ENCODE results near the gene SMYD3. TPM values are rescaled to one million over a fixed set of nuclear protein-coding genes. Genes with fewer than 3 reads are reported as not detected.

Gene SMYD3
- total RNA-seq, 1 donor from 2014 or later: 80.8 TPM

GRCh38 chr1:245803666-245804037 is 703.4 kb downstream of the SMYD3 start:
- Histone ChIP-seq H3K4me2 (ENCODE audit: low read length) (no peak overlapping the region), H3K9me3 (ENCODE audit: insufficient read depth, low read depth, low read length) (no peaks in the 10 kb centered on the region), H3K79me2 (ENCODE audit: insufficient read depth, low read length) (no peaks in the 10 kb centered on the region), H2AFZ (ENCODE audit: low read depth, low read length) (no peak overlapping the region), H3K36me3 (ENCODE audit: insufficient read depth, low read length) (no peaks in the 10 kb centered on the region), H3K27me3 (ENCODE audit: insufficient read depth, low read length) (no peaks in the 10 kb centered on the region), H3K4me1 (ENCODE audit: insufficient read depth, low read length) (peaks cover 7% of the 10 kb centered on the region), H3K4me3 (ENCODE audit: insufficient read depth, low read depth, low read length) (no peak overlapping the region), H4K20me1 (ENCODE audit: insufficient read depth, low read length) (no peaks in the 10 kb centered on the region), H3K27ac (ENCODE audit: low read depth, low read length) (no peak overlapping the region), H3K9ac (ENCODE audit: low read length) (no peak overlapping the region)
- no peak for FAIRE-seq
- no peak for DNase-seq (ENCODE audit: low read depth)
- H3K27me3 Mint-ChIP-seq (ENCODE audit: low read depth, unreplicated experiment): peaks cover 2% of the 10 kb centered on the region
- peaks cover 4% of the 10 kb centered on the region for H3K4me1 Mint-ChIP-seq (ENCODE audit: low read depth, unreplicated experiment)
- no peak overlapping the region for H3K4me3 Mint-ChIP-seq (ENCODE audit: unreplicated experiment)
- H3K36me3 Mint-ChIP-seq (ENCODE audit: low read depth, unreplicated experiment): peaks cover 10% of the 10 kb centered on the region
- no peak overlapping the region for H3K27ac Mint-ChIP-seq (ENCODE audit: unreplicated experiment)
- TF ChIP-seq, protein P1, sequence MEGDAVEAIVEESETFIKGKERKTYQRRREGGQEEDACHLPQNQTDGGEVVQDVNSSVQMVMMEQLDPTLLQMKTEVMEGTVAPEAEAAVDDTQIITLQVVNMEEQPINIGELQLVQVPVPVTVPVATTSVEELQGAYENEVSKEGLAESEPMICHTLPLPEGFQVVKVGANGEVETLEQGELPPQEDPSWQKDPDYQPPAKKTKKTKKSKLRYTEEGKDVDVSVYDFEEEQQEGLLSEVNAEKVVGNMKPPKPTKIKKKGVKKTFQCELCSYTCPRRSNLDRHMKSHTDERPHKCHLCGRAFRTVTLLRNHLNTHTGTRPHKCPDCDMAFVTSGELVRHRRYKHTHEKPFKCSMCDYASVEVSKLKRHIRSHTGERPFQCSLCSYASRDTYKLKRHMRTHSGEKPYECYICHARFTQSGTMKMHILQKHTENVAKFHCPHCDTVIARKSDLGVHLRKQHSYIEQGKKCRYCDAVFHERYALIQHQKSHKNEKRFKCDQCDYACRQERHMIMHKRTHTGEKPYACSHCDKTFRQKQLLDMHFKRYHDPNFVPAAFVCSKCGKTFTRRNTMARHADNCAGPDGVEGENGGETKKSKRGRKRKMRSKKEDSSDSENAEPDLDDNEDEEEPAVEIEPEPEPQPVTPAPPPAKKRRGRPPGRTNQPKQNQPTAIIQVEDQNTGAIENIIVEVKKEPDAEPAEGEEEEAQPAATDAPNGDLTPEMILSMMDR (IDR thresholded peaks at IDR 0.05; ENCODE audit: insufficient read depth, low read depth, low read length): no peak
- no peak for TF ChIP-seq EZH2 (IDR thresholded peaks at IDR 0.05; ENCODE audit: insufficient read depth, low read length)
- no peaks in the 10 kb centered on the region for H3K9me3 Mint-ChIP-seq (ENCODE audit: unreplicated experiment)

- H3K79me2 ChIP-seq (ENCODE audit: insufficient read depth, low read length): no peaks in the 10 kb centered on the region
- no peaks in the 10 kb centered on the region for H3K36me3 ChIP-seq (ENCODE audit: insufficient read depth, low read length)
- no peak overlapping the region for H2AFZ ChIP-seq (ENCODE audit: low read depth, low read length)
- H3K9ac ChIP-seq (ENCODE audit: low read length): no peak overlapping the region
- H3K4me3 ChIP-seq (ENCODE audit: insufficient read depth, low read depth, low read length): no peak overlapping the region
- Mint-ChIP-seq H3K27ac (ENCODE audit: unreplicated experiment) (no peak overlapping the region), H3K27me3 (ENCODE audit: low read depth, unreplicated experiment) (peaks cover 2% of the 10 kb centered on the region), H3K36me3 (ENCODE audit: low read depth, unreplicated experiment) (peaks cover 11% of the 10 kb centered on the region), H3K9me3 (ENCODE audit: unreplicated experiment) (no peaks in the 10 kb centered on the region), H3K4me1 (ENCODE audit: low read depth, unreplicated experiment) (peaks cover 4% of the 10 kb centered on the region), H3K4me3 (ENCODE audit: unreplicated experiment) (no peak overlapping the region)
- no peaks in the 10 kb centered on the region for H3K27me3 ChIP-seq (ENCODE audit: insufficient read depth, low read length)
- FAIRE-seq (no peak), DNase-seq (ENCODE audit: low read depth) (peak; percentile 72)
- no peaks in the 10 kb centered on the region for H4K20me1 ChIP-seq (ENCODE audit: insufficient read depth, low read length)
- TF ChIP-seq, protein P1 (IDR thresholded peaks at IDR 0.05; ENCODE audit: insufficient read depth, low read depth, low read length): no peak
- no peak for TF ChIP-seq EZH2 (IDR thresholded peaks at IDR 0.05; ENCODE audit: insufficient read depth, low read length)
- H3K4me1 ChIP-seq (ENCODE audit: insufficient read depth, low read length): peaks cover 7% of the 10 kb centered on the region
- no peaks in the 10 kb centered on the region for H3K9me3 ChIP-seq (ENCODE audit: insufficient read depth, low read depth, low read length)
- H3K27ac ChIP-seq (ENCODE audit: low read depth, low read length): no peak overlapping the region
- H3K4me2 ChIP-seq (ENCODE audit: low read length): no peak overlapping the region
Measured at GRCh38 chr1:245802941-245803665, 704.0 kb downstream of the SMYD3 start.

DNA sequence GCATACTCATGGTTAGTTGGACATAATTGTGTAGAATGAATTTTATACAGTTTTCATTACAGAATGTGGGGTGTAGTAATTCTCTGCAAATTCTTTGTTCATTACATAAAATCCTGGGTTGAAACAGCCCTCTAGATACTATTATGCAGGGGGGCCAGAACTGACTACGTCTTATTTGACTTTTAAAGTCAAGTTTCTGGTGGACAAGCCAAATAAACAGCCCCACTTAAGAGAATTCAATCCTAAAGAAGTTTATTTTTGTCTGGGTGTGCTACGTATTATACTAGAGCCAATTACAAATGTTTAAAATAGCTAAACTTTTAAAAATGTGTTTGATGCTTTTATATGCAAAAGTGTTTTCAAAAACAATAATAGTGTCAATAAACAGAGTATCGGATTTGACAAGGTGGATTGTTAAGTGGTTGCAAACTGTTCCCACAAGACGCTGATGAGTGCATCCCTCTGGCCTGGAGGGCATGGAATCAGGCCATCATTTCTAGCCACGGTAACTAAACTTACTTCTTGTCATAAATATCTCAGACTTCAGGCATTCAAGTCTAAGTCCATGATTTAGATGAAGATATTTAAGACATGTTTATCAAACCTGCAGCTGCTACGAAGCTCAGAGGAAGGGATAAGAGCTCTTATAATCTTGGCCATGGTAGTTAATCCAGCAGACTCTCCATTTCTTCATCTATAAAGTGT is 706.0 kb downstream of the SMYD3 start:
- TF ChIP-seq EZH2 (IDR thresholded peaks at IDR 0.05; ENCODE audit: insufficient read depth, low read length): no peak
- TF ChIP-seq, protein P1 (IDR thresholded peaks at IDR 0.05; ENCODE audit: insufficient read depth, low read depth, low read length): no peak
- Mint-ChIP-seq H3K4me1 (ENCODE audit: low read depth, unreplicated experiment) (peaks cover 3% of the 10 kb centered on the region), H3K27ac (ENCODE audit: unreplicated experiment) (no peak overlapping the region), H3K27me3 (ENCODE audit: low read depth, unreplicated experiment) (peaks cover 2% of the 10 kb centered on the region), H3K9me3 (ENCODE audit: unreplicated experiment) (no peaks in the 10 kb centered on the region), H3K4me3 (ENCODE audit: unreplicated experiment) (no peak overlapping the region), H3K36me3 (ENCODE audit: low read depth, unreplicated experiment) (peaks cover 13% of the 10 kb centered on the region)
- Histone ChIP-seq H3K9me3 (ENCODE audit: insufficient read depth, low read depth, low read length) (no peaks in the 10 kb centered on the region), H2AFZ (ENCODE audit: low read depth, low read length) (no peak overlapping the region), H3K36me3 (ENCODE audit: insufficient read depth, low read length) (no peaks in the 10 kb centered on the region), H3K79me2 (ENCODE audit: insufficient read depth, low read length) (no peaks in the 10 kb centered on the region), H4K20me1 (ENCODE audit: insufficient read depth, low read length) (no peaks in the 10 kb centered on the region), H3K9ac (ENCODE audit: low read length) (no peak overlapping the region), H3K4me2 (ENCODE audit: low read length) (no peak overlapping the region), H3K4me1 (ENCODE audit: insufficient read depth, low read length) (no peaks in the 10 kb centered on the region), H3K4me3 (ENCODE audit: insufficient read depth, low read depth, low read length) (no peak overlapping the region), H3K27me3 (ENCODE audit: insufficient read depth, low read length) (no peaks in the 10 kb centered on the region), H3K27ac (ENCODE audit: low read depth, low read length) (no peak overlapping the region)
- FAIRE-seq: no peak
- DNase-seq (ENCODE audit: low read depth): peak; percentile 39

Data from astrocyte (in vitro differentiated cells and primary cell).